Measurements from ENCODE around the gene MCRIP1.
"Not testable (repeated sequence)": the region's sequence is repeated elsewhere in the genome, so short reads cannot be mapped to it uniquely, and the experiment has no call there.

MCRIP1 gene

DNA sequence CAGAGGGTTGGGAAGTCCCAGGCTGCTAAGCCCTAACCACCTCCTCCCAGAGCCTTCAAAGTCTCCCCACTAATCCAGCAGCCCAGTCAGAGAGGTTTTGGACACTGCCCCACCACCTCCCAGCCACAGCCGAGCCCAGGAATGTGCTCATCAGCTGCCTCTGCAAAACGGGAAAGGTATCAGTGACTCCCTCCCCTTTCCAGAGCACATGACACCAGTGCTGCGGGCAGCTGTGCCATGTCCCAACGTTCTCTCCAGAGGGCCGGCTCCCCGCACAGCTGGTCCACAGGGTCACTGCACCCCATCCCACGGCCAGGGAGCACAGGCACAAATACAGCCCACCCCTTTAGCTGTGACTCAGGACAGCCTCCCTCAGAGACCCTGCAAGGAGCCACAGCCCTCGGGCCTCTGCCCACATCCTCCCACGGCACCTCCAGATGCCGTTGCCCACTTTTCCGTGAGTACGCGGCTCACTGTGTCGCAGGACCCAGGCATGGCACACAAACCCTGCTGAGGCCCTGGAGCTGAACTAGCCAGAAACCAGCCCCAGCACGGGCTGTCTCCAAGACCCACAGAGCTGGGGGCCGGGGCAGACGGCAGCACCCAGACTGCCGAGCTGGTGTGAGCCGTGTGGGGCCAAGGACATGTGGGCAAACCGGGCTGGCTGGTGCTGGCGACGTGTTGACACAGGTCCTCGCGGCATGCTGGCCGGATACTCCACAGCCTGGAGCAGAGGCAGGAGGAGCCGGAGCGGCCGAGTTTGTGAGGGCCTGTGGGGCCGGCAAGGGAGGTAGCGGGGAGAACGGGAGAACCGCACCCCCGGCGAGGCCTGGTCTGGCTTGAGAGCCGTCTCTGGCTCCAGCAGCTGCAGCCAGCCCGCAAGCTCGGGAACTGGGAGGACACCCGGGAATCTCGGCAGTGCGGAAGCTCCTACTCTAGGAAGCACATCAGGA lies 8.0 kb upstream of the MCRIP1 start:
- FAIRE-seq: no peak

DNA sequence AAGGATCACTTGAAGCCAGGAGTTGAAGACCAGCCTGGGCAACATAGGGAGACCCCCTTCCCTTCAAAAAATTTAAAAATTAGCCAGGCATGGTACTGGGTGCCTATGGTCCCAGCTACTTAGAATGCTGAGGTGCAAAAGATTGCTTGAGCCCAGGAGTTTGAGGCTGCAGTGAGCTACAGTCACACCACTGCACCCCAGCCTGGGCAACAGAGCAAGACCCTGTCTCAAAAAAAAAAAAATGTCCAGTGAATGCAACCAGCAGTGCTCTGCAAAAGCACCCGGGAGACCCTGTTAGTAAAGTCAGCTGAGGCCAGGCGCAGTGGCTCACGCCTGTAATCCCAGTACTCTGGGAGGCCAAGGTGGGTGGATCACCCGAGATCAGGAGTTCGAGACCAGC lies 7.0 kb upstream of the MCRIP1 start:
- FAIRE-seq: not testable (repeated sequence)

DNA sequence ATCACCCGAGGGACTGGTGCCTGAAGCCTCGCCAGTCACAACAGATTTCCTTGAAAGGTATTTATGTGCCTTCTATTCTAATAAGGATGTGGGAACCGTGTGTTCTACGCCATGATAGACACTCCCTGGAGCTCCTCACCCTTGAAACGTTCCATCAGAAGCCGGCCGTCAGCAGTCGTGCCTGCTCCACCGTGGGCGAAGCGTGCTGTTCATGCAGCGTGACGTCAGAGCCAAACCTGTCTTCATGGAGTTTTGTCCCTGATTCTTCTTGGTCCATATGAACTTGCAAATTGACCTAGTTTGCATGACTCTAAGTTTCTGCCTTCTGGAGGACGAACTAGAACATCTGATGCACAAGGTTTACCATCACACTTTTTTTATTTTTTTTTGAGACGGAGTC lies 6.2 kb upstream of the MCRIP1 start:
- FAIRE-seq: no peak

DNA sequence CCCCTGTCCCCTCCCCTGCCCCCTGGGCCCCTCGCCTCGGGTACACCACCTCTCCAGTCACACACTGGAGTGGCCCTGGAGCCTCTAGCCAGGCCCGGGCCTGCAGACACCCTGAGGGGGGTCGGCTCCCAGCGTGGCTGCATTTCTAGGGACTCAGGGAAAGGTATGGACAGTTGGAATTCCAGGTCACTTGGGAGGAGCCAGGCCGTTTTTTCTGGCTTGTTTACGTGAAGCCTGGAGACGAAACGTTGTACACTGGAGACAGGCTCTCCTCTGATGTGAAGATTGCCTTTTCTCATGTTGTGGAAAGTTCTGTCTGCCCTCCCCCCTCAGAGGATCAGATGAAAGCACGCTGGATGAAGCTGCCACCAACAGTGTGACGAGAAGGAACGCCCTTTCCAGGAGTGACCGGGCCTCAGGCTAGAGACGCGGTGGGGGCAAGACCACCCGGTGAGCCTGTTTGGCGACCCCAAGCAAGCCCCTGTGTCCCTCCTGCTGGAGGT lies 5.7 kb upstream of the MCRIP1 start:
- FAIRE-seq: no peak

DNA sequence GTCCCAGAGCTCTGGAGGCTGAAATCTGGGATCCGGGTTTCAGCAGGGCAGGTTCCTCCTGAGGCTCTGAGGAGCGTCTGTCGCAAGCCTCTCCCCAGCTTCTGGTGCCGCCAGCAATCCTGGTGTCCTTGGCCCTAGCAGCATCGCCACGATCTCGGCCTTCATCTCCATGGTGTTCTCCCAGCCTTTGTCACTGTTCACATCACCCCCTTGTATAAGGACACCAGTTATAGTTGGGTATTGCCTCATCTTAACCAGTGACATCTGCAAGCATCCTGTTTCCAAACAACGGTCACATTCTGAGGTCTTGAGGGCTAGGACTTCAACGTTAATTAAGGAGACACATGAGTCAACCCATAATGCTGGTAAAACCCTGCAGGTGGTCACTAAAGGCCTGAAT lies 4.5 kb upstream of the MCRIP1 start:
- no peak for FAIRE-seq

DNA sequence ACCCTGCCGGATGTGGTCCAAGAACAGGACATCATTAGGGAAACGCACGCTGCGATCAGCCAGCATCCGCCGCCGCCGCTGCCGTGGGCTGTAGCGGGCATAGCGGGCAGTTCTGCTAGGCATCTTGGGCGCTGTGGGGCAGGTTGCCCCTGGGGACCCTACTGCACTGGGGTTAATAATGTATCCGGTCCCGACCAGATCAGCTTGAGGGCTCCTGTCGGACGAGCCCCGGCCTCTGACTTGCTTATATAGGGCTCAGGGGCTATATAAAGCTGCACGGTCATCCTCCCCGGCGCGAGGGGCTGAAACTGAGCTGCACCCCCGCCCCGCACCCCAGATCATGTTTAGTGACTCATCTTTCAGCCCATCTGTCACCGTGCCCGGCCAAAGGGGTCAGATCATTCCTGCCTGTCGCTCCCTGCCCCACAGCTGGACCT lies 1.8 kb upstream of the MCRIP1 start, which contains the start of gene PPP1R27:
Gene PPP1R27 (minus strand): TSS at position 220 of the 437 bp plus-strand sequence. CDS start 97 bp downstream, at position 123.
- no peak for FAIRE-seq

DNA sequence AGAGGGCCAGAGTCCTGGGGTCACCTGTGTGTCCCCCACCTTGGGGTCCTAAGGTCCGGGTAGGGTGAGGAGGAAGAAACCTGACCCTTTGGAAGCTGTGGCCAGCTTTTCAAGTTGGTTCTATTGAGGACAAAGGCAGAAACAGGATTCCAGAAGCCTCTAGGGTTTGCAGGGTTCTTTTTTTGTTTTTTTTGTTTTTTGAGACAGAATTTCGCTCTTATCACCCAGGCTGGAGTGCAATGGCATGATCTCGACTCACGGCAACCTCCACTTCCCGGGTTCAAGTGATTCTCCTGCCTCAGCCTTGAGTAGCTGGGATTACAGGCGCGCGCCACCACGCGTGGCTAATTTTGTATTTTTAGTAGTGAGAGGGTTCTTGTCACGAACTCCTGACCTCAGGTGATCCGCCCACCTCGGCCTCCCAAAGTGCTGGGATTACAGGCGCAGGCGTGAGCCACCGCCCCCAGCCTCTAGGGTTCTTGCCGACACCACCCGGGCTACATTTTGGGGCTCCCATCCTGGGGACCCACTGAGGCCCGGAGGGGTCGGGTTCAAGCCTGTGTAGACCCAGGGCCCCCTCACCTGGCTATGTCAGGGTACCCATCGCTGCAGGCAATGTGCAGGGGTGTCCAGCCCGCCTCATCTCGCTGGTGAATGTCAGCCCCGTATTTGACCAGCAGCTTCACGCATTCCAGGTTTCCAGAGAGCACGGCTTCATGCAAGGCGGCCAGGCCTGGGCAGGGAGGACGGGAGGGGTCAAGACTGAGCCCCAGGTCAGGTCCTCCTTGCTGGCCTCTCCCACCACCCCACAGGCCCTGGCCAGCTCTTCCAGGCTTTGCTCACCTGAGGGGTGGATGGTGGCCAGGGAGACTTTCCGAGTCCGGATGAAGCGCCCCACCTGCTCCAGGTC lies 1.1 kb upstream of the MCRIP1 start:
- FAIRE-seq: no peak

DNA sequence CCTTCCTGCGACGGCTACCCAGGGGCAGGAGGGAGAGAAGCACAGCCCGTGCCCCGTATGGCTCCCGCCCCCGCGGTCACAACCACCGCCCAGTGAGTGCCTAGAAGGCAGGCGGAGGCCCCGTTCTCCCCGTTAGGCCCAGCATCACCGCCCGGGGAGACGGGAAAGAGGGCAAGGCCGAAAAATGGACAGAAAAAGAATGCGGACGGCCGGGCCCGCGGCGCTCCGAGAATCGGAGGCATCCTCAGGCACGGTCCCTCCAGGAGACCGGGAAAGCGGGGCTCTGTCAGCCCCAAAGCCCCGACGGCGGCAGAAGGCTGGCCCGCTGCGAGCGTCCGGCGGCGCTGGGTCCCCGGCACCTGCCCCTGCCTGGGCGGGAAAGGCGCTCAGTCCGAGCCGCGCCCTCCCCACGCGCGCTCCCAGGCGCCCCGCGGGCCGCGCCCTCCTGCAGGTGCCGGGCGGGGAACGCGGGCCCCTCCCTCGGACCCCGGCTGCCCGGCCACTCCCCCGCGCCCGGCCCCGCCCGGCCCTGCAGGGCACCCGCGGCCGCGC lies 407 bp downstream of the MCRIP1 start:
- FAIRE-seq: no peak

DNA sequence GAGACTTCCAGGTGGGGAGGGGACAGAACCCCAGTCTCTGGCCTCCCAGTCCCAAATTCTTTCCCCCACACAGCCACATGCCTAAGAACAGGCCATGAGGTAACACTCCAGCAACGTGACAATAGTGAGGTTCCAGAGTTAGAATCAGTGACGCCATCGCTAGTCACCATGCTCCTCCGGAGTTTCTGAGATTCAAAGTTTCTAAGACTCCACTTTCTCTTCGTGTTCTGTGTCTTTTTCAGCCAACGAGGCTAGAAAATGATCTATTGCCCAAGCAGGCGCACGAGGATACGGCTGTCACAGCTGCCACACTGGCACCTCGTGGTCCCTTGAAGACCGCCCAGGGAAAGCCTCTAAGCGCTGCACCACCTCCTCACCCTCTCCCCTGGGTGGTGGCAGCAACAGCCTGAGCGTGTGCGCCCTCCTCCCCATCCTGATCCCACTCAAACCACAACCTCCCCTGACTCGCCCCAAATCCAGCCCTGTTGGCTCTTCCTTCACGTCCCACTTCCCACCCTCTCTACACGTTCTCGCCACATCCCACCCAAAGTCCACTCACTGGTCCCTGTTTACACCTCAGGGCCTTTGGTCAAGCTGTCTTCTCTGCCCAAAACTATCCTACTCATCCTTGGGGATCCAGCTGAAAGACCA lies 1.0 kb downstream of the MCRIP1 start:
- no peak for FAIRE-seq

DNA sequence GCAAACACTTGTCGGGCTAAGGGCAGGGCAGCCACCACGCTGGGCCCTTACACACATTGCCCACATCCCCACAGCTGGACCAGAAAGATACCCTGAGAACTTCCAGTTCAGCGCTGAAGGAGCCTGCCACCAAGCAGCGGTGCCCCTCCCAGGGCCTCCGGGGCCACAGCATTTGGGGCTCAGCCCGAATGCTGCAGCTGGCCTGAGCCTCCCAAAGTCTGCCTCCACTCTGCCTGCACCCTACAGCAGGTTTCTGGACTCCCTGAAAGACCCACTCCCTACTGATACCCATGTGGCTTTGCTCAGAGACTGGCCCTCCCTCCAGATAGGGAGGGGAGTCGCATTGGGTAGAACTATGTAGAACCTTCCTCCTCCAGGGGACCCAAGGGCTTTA lies 1.5 kb downstream of the MCRIP1 start:
- no peak for FAIRE-seq

DNA sequence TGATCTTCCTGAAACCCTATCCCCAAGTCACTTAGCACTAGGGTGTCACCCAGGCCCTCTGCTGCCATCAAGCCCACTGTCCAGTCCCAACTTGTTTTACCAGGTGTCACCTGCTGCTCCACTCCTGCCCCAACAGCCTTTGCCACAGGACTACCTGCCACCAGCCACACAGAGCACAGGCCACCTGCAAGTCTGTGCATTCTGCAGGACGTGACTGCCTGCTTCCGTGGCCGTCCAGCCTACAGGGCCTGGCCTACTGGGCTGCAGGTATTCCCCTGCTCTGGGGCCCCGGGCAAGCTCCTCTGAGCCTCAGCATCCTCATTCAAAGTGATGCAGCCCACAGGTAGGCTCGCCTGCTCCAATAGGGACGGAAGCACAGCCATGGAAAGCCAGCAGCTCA lies 3.2 kb downstream of the MCRIP1 start:
- FAIRE-seq: no peak

DNA sequence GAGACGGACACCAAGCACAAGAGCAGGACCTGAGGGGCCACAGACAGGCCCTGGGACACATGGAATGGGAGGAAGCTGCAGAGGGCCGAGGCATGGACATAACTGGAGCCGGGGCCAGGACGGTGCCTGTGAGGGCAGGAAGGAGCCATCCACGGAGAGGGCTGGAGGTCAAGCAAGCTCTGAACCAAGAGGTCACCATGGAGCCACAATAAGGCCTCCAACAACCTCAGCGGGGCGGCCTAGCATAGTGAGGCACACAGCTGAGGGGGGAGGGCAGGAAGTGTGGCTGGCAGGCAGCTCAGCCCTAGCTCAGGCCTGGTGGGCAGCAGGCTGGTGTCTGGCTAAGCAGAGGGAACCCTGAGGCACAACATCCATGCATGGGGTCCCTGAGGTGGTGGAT lies 4.4 kb downstream of the MCRIP1 start:
- FAIRE-seq: no peak

DNA sequence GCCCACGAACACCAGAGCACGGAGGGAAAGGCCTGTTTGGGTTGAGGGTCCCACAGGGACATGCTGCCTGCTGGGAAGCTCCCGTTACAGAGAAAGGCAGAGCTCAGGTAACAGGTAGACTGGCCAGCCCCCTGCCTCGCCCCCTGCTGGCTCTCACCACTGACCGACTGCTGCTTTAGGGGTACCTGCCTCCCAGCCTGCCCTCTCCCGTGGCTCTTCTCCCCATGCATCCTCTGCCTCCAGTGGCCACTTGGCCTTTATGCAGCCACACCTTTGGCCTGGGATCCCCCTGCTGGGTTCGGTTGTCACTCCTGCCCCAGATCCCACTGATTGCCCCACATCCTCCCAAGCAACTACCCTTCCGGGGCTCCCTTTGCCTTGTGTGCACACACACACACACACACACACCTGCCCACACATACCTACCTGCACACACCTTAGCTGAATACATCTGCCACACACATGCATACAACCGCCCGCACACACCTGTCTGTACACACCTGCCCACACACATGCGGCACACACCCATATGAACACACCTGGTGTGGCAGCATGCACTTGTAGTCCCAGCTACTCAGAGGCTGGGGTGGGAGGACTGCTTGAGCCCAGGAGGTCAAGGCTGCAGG lies 7.1 kb downstream of the MCRIP1 start:
- no peak for FAIRE-seq

DNA sequence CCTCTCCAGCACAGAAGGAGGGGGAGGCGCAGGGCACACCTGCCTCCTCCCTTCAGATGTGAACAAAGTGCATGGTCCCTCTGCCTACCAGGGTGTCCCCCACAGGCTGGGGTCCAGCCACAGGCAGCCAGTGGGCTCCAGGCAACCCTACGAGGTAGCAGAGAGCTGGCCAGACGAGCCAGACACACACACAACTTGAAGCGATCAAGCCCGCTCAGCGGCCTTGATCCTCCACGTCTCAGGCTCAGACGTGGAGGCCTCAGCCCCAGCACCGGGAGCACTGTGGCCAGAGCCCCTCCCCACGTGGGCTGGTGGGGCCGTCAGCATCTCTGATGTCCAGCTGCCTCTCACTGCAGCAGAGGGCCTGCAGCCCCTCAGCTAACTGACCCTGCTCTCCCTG lies 8.5 kb downstream of the MCRIP1 start:
- FAIRE-seq: no peak

DNA sequence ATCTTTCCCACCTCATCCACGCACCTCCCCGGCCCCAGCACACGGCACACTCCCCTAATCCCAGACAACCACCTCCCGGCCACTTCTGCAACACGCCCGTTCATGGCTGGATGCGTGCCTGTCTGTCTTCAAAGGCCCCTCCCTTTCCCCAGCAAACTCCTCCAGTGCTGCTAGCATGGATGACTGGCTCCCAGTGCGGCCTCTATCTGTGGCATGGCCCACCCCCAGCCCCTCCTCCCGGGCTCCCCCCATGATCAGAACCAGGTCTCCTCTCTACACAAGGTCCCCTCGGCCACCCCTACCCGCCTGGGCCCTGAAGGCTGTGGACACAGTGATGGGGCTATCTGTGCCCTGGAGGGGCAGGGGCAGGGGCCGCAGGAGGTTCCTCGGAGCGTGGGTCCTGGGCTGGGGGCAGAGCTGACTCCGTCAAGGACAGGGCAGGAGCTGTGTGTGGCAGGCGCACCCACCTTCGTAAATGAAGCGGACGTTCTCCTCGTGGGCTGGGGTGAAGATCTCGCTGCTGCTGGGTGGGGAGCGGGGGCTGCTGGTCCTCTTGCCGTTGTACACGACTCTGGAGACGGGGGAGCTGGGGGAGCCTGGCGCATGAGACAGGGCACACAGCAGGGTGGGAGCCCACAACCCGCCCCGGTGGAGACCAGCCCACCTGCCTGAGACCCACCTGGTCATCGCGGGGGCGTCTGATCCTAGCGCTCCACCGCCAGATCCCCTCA lies 9.1 kb downstream of the MCRIP1 start:
- FAIRE-seq: no peak

DNA sequence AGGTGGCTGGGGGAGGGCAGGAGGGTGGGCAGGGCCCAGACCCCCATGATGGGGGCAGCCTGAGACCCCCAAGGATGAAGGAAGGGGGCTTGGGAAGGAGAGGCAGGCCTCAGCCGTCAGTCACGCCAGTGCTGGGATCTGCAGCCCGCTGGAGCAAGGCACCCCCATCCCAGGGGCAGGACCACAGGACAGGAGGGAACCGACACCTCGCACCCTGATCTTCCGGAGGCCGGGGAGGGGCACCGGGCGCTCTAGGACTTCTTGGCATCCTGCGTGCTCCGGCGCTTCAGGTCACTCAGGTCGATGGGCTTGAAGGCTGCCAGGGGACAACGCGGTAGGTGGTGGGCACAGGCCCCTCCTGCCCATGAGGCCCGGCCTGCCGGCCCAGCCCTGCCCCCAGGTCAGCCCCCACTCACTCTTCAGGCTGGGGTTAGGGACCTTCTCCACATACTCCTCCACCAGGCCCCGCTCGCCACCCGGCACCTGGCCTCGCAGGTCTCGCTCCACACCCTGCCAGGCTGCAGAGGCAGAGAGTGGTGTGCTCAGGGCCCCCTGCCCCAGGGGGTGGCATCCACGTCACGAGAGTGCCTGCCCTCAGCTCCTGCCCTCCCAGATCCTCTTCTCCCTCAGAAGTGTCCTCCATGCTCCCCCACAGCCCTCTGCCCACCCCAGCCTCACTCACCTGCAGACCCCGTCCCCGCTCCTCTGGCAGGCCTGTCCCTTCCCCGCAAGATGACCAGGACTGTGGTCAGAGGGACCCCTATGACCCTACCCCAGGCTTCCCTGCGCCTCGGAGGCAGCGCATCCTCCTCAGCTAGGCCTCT lies 9.9 kb downstream of the MCRIP1 start:
- FAIRE-seq: no peak

DNA sequence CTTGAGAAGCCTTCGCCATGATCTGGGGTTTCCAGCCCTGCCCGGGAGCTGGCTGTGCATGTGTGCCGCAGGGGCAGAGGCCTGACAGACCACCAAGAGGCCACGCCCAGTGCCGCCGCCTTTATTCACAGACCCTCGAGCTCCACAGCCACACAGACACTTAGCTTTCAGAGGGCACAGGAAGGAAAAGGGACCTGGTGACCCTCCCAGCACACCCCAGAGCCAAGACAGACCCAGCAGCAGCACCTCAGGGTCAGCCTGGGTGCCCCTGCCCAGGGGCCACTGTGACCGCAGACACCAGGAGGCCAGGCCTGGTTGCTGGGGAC lies 10.8 kb downstream of the MCRIP1 start:
- no peak for FAIRE-seq

DNA sequence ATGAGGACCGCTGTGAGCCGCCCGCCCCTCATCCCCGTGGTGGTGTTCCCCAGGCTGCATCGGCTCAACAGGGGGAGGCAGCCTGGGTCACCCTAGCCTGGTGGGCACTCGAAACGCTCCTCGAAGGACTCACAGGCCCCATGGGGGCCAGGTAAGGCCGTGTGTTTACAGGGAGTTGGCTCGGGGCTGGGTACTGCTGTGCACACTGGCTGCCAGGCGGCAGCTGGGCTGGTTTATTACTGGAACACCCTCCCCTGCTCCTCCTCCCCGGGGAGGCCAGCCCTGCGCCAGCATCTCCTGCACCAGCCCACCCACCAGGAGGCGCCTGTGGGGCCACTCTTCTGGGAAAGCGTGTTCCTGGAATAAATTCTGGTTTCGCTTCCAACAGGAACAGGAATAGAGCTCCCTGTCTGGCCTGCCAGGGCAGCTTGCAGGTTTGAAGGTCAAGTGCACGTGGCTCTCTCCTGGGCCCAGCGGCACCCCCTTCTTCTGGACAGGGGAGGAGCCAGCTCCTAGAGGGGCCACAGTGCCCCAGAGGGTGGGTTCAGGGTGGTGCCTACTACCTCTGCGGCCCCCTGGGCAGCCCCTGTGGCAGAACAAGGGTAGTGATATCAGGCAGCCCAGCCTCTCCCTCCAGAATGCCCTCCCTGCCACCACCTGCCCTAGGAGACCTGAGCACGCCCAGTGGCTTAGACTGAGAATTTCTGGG lies 11.3 kb downstream of the MCRIP1 start:
- FAIRE-seq: no peak

DNA sequence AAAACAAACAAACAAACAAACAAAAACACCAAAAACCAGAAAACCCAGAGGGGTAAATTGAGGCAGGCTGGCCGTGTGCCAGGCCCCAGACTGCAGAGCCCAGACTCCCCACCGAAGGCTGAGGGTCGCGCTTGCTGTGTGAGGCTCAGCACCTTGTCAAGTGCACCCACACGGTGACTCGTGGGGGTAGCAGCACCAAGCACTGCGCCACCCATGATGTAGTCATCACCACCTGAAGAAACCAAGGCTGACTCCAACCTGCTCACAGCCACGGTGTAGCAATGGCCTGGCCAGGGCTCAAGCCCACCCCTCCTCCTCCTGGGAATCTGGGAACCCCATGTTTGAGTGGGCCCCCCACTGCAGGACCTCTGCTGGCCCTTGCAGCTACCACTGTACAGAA lies 11.9 kb downstream of the MCRIP1 start:
- no peak for FAIRE-seq

DNA sequence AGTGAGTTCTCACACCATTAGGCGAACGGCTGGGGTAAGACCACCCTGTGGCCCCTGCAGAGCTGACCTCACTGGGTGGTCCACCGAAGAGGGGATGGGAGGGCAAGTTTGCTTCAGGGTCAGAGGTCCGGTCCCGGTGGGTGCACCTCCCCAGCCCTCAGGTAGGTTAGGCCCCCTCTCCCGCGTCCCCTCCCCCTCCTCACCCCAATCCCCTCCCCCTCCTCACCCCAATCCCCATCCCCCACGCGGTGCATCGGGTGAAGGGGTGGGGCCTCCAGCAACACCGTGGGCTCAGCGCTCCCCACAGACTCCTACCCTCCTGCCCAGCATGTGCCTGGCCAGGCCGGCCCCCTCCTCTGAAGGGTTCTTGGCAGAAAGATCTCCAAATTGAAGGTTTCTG lies 13.4 kb downstream of the MCRIP1 start:
- FAIRE-seq: no peak
